ENCODE measurements around the gene FSCN2. TPM values are rescaled to one million over a fixed set of nuclear protein-coding genes. Genes with fewer than 3 reads are reported as not detected.

FSCN2 gene
- total RNA-seq, 3 donors from 2014 or later (not counting 1 experiment from before 2014, with no cell fraction given): 0.26 to 2.6 (median 1.0) TPM

GRCh38 chr17:81481073-81481799 lies 46.9 kb upstream of the FSCN2 start:
- Mint-ChIP-seq H3K36me3 (no peaks in the 10 kb centered on the region), H3K27ac (no peak overlapping the region), H3K4me1 (peaks cover 12 to 19% of the 10 kb centered on the region in 2 donors), H3K27me3 (ENCODE audit: low read depth in 2 of 2) (peaks cover 22 to 25% of the 10 kb centered on the region in 2 donors), H3K9me3 (no peaks in the 10 kb centered on the region), H3K4me3 (peak overlapping the region; percentile 71)
- intact Hi-C loops (cut with micrococcal nuclease): loop anchor here (5.0 kb wide), 1 partner anchor 339 kb away; no protein-coding TSS in a partner anchor
- Histone ChIP-seq H3K27ac (ENCODE audit: low read length) (no peak overlapping the region), H3K27me3 (ENCODE audit: control insufficient read depth, insufficient read depth, low read length) (peaks cover 26% of the 10 kb centered on the region), H3K9me3 (ENCODE audit: control insufficient read depth, insufficient read depth, low read length) (no peaks in the 10 kb centered on the region), H3K4me3 (ENCODE audit: low read length) (peak overlapping the region; percentile 9), H3K36me3 (ENCODE audit: control insufficient read depth, insufficient read depth, low read length) (no peaks in the 10 kb centered on the region), H3K4me1 (ENCODE audit: control insufficient read depth, insufficient read depth, low read length) (peaks cover 37% of the 10 kb centered on the region)
- ATAC-seq (peak; percentile 70 to 82 (median 73)), DNase-seq (peak; percentile 63 to 83)
- no peak for TF ChIP-seq CTCF (IDR thresholded peaks at IDR 0.05)
- 4% methylated on average over 94 of the region's 94 CpGs for WGBS (ENCODE audit: insufficient coverage)

- H3K9me3 ChIP-seq (ENCODE audit: control insufficient read depth, insufficient read depth, low read length): no peaks in the 10 kb centered on the region
- ATAC-seq (no peak), DNase-seq (no peak)
- H3K27ac ChIP-seq (ENCODE audit: low read length): no peak overlapping the region
- Mint-ChIP-seq H3K9me3 (no peaks in the 10 kb centered on the region), H3K4me1 (peaks cover 12 to 19% of the 10 kb centered on the region in 2 donors), H3K4me3 (peak overlapping the region; percentile 71), H3K36me3 (no peaks in the 10 kb centered on the region), H3K27me3 (ENCODE audit: low read depth in 2 of 2) (peaks cover 22 to 27% of the 10 kb centered on the region in 2 donors), H3K27ac (peak overlapping the region in 1 of 2 donors; percentile 2)
- TF ChIP-seq CTCF (IDR thresholded peaks at IDR 0.05): no peak
- peak overlapping the region; percentile 9 for H3K4me3 ChIP-seq (ENCODE audit: low read length)
- no peaks in the 10 kb centered on the region for H3K36me3 ChIP-seq (ENCODE audit: control insufficient read depth, insufficient read depth, low read length)
- intact Hi-C loops (cut with micrococcal nuclease): loop anchor here (2.0 to 5.0 kb wide), 2 partner anchors 187 to 340 kb away; partner anchors contain the start of gene SLC38A10
- H3K27me3 ChIP-seq (ENCODE audit: control insufficient read depth, insufficient read depth, low read length): peaks cover 27% of the 10 kb centered on the region
- peaks cover 37% of the 10 kb centered on the region for H3K4me1 ChIP-seq (ENCODE audit: control insufficient read depth, insufficient read depth, low read length)
- WGBS (ENCODE audit: insufficient coverage): 57% methylated on average over 18 of the region's 18 CpGs
These were observed 46.2 kb upstream of the FSCN2 start for GRCh38 chr17:81481815-81482505.

GRCh38 chr17:81482673-81483072 lies 45.5 kb upstream of the FSCN2 start:
- H3K36me3 Mint-ChIP-seq: no peaks in the 10 kb centered on the region
- H3K27ac Mint-ChIP-seq: peak overlapping the region in 1 of 2 donors; percentile 2
- Histone ChIP-seq H3K27ac (ENCODE audit: low read length) (no peak overlapping the region), H3K4me3 (ENCODE audit: low read length) (no peak overlapping the region), H3K9me3 (ENCODE audit: control insufficient read depth, insufficient read depth, low read length) (no peaks in the 10 kb centered on the region), H3K4me1 (ENCODE audit: control insufficient read depth, insufficient read depth, low read length) (peaks cover 43% of the 10 kb centered on the region), H3K27me3 (ENCODE audit: control insufficient read depth, insufficient read depth, low read length) (peaks cover 30% of the 10 kb centered on the region), H3K36me3 (ENCODE audit: control insufficient read depth, insufficient read depth, low read length) (no peaks in the 10 kb centered on the region)
- ATAC-seq (no peak), DNase-seq (no peak)
- H3K9me3 Mint-ChIP-seq: no peaks in the 10 kb centered on the region
- peaks cover 12 to 19% of the 10 kb centered on the region in 2 donors for H3K4me1 Mint-ChIP-seq
- TF ChIP-seq CTCF (IDR thresholded peaks at IDR 0.05): no peak
- H3K27me3 Mint-ChIP-seq (ENCODE audit: low read depth in 2 of 2): peaks cover 22 to 27% of the 10 kb centered on the region in 2 donors
- WGBS (ENCODE audit: insufficient coverage): 72% methylated on average over 11 of the region's 11 CpGs
- intact Hi-C loops (cut with micrococcal nuclease): loop anchor here (2.0 to 5.0 kb wide), 2 partner anchors 188 to 340 kb away; partner anchors contain the start of gene SLC38A10
- peak overlapping the region; percentile 69 for H3K4me3 Mint-ChIP-seq

Measured in natural killer cell (primary cell).